Glutamatergic neuron (in vitro differentiated cells): Measurements from ENCODE around the gene LAMTOR3. TPM values are rescaled to one million over a fixed set of nuclear protein-coding genes. Genes with fewer than 3 reads are reported as not detected.

Experiments used
- DNase-seq: peaks from one replicate; pipeline ENCODE4 v3.0.0; 2022
- H3K27ac Mint-ChIP-seq: one replicate; pipeline ENCODE4 v1.8.0; 2020; ENCODE audit warnings: mild to moderate bottlenecking, mixed read lengths, inconsistent platforms; ENCODE audit not compliant: unreplicated experiment
- H3K27me3 Mint-ChIP-seq: one replicate; pipeline ENCODE4 v1.8.0; 2020; ENCODE audit warnings: mild to moderate bottlenecking, moderate library complexity, mixed read lengths, inconsistent platforms; ENCODE audit not compliant: unreplicated experiment
- H3K36me3 Mint-ChIP-seq: one replicate; pipeline ENCODE4 v1.8.0; 2020; ENCODE audit warnings: mild to moderate bottlenecking, mixed read lengths, inconsistent platforms; ENCODE audit not compliant: unreplicated experiment
- H3K4me1 Mint-ChIP-seq: one replicate; pipeline ENCODE4 v1.8.0; 2020; ENCODE audit warnings: mild to moderate bottlenecking, low read depth, mixed read lengths, inconsistent platforms; ENCODE audit not compliant: unreplicated experiment
- H3K4me3 Mint-ChIP-seq: one replicate; pipeline ENCODE4 v1.8.0; 2020; ENCODE audit warnings: mild to moderate bottlenecking, mixed read lengths, inconsistent platforms; ENCODE audit not compliant: unreplicated experiment
- H3K9me3 Mint-ChIP-seq: one replicate; pipeline ENCODE4 v1.8.0; 2020; ENCODE audit warnings: mild to moderate bottlenecking, moderate library complexity, mixed read lengths, inconsistent platforms; ENCODE audit not compliant: unreplicated experiment
- CTCF ChIP-seq: fragments of 200-600 bp; sonication (generic); IDR thresholded peaks from one replicate; pipeline ENCODE4 v1.5.0; 2021; ENCODE audit not compliant: partially characterized antibody, unreplicated experiment
- total RNA-seq: library from RNA; stranded (reverse); fragmentation: NEBNext Ultra II Directional; extraction: Animal tissue kit (Norgen Biotek cat#: 25700); gene quantifications from one replicate; pipeline ENCODE4 v1.2.1, GENCODE V29; 2021; ENCODE audit not compliant: unreplicated experiment

The LAMTOR3 gene
- total RNA-seq, 1 donor from 2014 or later: 39.1 TPM

DNA sequence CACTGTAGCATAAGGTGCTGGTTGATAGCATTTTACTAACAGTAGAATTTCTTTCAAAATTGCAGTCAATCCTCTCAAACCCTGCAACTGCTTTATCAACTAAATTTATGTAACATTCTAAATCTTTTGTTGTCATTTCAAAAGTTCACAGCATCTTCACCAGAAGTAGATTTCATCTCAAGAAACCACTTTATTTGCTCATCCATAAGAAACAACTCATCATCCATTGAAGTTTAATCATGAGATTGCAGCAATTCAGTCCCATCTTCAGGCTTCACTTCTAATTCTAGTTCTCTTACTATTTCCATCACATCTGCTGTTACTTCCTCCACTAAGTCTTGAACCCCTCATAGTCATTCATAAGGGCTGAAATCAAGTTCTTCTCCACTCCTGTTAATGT lies 21.7 kb downstream of the LAMTOR3 start:
- Mint-ChIP-seq H3K27me3 (no peaks in the 10 kb centered on the region), H3K36me3 (no peaks in the 10 kb centered on the region), H3K4me1 (no peaks in the 10 kb centered on the region), H3K27ac (no peak overlapping the region), H3K4me3 (no peak overlapping the region), H3K9me3 (no peaks in the 10 kb centered on the region)
- DNase-seq: no peak
- no peak for TF ChIP-seq CTCF

DNA sequence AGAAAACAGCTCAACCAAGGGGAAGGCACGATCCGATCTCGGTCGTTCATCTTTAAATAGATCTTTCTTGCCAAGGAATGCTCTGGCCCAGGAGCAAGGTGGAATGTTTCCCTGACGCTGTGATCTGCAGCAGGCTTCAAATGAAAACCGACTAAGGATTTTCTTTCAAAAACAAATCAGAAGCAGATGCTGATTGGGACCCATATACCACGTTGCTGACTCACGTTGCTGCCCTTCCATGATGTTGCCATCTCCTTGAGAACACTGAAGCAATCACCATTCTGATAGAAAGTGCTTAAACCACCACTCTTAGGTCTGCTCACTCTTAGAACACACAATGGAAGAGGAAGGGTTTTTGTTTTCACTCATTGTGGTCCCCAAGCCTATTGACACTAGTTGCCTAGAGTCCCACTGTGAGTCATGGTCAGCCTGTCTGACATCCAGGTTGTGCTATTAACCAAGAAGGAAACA lies 26.1 kb downstream of the LAMTOR3 start:
- H3K27ac Mint-ChIP-seq: no peak overlapping the region
- no peaks in the 10 kb centered on the region for H3K4me1 Mint-ChIP-seq
- no peaks in the 10 kb centered on the region for H3K27me3 Mint-ChIP-seq
- TF ChIP-seq CTCF: no peak
- no peak overlapping the region for H3K4me3 Mint-ChIP-seq
- DNase-seq: no peak
- no peaks in the 10 kb centered on the region for H3K36me3 Mint-ChIP-seq
- no peaks in the 10 kb centered on the region for H3K9me3 Mint-ChIP-seq

DNA sequence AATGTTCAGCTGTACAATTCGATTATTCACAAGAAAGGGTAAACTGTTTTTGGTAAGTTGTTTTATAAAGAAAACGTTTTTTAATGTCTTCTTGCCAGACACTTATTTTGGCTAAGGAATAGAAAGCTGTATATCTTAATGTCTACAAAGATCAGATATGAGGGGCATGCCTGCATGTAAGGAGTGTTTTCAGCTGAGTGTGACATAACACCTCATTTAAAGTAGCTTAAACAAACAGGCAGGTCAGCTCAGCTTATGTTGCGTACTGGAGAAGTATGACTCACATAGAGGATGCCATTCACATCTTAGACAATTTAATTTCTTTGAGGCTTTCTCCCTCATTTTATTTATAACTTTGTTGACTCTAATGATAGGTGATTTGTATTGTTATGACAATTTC lies 30.4 kb downstream of the LAMTOR3 start:
- H3K27me3 Mint-ChIP-seq: no peaks in the 10 kb centered on the region
- no peaks in the 10 kb centered on the region for H3K9me3 Mint-ChIP-seq
- H3K4me3 Mint-ChIP-seq: no peak overlapping the region
- no peak for DNase-seq
- H3K27ac Mint-ChIP-seq: no peak overlapping the region
- no peak for TF ChIP-seq CTCF
- no peaks in the 10 kb centered on the region for H3K36me3 Mint-ChIP-seq
- no peaks in the 10 kb centered on the region for H3K4me1 Mint-ChIP-seq

- Mint-ChIP-seq H3K27me3 (no peaks in the 10 kb centered on the region), H3K36me3 (no peaks in the 10 kb centered on the region), H3K27ac (no peak overlapping the region), H3K4me1 (no peaks in the 10 kb centered on the region), H3K9me3 (no peaks in the 10 kb centered on the region), H3K4me3 (no peak overlapping the region)
- no peak for DNase-seq
- no peak for TF ChIP-seq CTCF
Observed at GRCh38 chr4:99861120-99861905, 32.9 kb downstream of the LAMTOR3 start.

- Mint-ChIP-seq H3K9me3 (no peaks in the 10 kb centered on the region), H3K36me3 (no peaks in the 10 kb centered on the region)
- TF ChIP-seq CTCF: no peak
Observed at GRCh38 chr4:99860521-99860920, 33.7 kb downstream of the LAMTOR3 start.

More at GRCh38 chr4:99860521-99860920, 33.7 kb downstream of the LAMTOR3 start:
- H3K4me3 Mint-ChIP-seq: no peak overlapping the region
- no peak overlapping the region for H3K27ac Mint-ChIP-seq
- no peaks in the 10 kb centered on the region for H3K27me3 Mint-ChIP-seq
- H3K4me1 Mint-ChIP-seq: no peaks in the 10 kb centered on the region
- DNase-seq: no peak
